ENCODE data around the gene PSMB7.

Gene PSMB7

DNA sequence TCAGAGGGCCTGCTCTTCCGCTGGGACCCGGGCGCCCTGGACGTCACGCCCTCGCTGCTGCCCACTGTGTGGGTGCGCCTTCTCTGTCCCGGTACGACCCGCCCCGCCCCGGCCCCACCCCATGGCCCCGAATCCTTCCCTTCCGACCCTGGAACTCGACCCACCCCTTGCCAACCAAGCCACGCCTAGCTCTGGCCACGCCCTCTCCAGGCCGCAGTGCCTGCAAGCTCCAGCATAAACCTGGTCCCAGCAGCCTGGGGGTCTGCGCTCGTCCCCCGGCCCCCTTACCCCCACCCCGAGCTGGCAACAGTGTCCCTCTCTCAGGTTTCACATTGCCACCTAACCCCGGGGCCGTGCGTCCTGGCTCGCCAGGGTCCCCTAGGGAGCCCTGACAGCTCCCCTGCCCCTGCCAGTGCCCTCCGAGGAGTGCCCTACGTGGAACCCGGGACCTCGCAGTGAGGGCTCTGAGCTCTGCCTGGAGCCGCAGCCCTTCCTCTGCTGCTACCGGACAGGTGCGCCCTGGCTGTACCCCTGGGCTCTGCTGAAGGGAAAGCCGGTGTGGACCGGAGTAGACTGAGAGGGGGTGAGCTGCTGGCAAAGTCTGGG is 38.4 kb upstream of the PSMB7 start:
- Histone ChIP-seq H3K79me2 (ENCODE audit: insufficient read depth, low read length) (no peaks in the 10 kb centered on the region), H3K4me2 (ENCODE audit: low read depth, low read length, poor library complexity, severe bottlenecking) (no peak overlapping the region), H2AFZ (ENCODE audit: low read length) (no peak overlapping the region), H3K36me3 (ENCODE audit: insufficient read depth, low read length) (no peaks in the 10 kb centered on the region), H3K9ac (ENCODE audit: low read depth, low read length, poor library complexity, severe bottlenecking) (no peak overlapping the region), H3K4me3 (ENCODE audit: low read length, poor library complexity, severe bottlenecking) (no peak overlapping the region), H3F3A (ENCODE audit: low read depth) (no peaks in the 10 kb centered on the region), H3K9me3 (ENCODE audit: insufficient read depth, low read depth, low read length) (no peaks in the 10 kb centered on the region), H3K4me1 (ENCODE audit: insufficient read depth, low read length, poor library complexity, severe bottlenecking) (no peaks in the 10 kb centered on the region), H3K27me3 (ENCODE audit: insufficient read depth, low read length, poor library complexity, severe bottlenecking) (no peaks in the 10 kb centered on the region), H4K20me1 (ENCODE audit: insufficient read depth, low read length, poor library complexity, severe bottlenecking) (no peaks in the 10 kb centered on the region), H3K9me2 (replicated peaks; ENCODE audit: low read depth, low read length) (no peaks in the 10 kb centered on the region)
- no peak for TF ChIP-seq EZH2phosphoT487 (IDR thresholded peaks at IDR 0.05; ENCODE audit: borderline replicate concordance)
- TF ChIP-seq, protein P1, sequence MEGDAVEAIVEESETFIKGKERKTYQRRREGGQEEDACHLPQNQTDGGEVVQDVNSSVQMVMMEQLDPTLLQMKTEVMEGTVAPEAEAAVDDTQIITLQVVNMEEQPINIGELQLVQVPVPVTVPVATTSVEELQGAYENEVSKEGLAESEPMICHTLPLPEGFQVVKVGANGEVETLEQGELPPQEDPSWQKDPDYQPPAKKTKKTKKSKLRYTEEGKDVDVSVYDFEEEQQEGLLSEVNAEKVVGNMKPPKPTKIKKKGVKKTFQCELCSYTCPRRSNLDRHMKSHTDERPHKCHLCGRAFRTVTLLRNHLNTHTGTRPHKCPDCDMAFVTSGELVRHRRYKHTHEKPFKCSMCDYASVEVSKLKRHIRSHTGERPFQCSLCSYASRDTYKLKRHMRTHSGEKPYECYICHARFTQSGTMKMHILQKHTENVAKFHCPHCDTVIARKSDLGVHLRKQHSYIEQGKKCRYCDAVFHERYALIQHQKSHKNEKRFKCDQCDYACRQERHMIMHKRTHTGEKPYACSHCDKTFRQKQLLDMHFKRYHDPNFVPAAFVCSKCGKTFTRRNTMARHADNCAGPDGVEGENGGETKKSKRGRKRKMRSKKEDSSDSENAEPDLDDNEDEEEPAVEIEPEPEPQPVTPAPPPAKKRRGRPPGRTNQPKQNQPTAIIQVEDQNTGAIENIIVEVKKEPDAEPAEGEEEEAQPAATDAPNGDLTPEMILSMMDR (conservative IDR thresholded peaks at IDR 0.05; ENCODE audit: low read length) = no peak

- TF ChIP-seq EZH2phosphoT487 (IDR thresholded peaks at IDR 0.05; ENCODE audit: borderline replicate concordance) = no peak
- TF ChIP-seq, protein P1 (conservative IDR thresholded peaks at IDR 0.05; ENCODE audit: low read length) = no peak
- no peak overlapping the region for H3K4me2 ChIP-seq (ENCODE audit: low read depth, low read length, poor library complexity, severe bottlenecking)
- H3K9me3 ChIP-seq (ENCODE audit: insufficient read depth, low read depth, low read length) = no peaks in the 10 kb centered on the region
- H3K27me3 ChIP-seq (ENCODE audit: insufficient read depth, low read length, poor library complexity, severe bottlenecking) = no peaks in the 10 kb centered on the region
- H4K20me1 ChIP-seq (ENCODE audit: insufficient read depth, low read length, poor library complexity, severe bottlenecking) = no peaks in the 10 kb centered on the region
- H3K4me3 ChIP-seq (ENCODE audit: low read length, poor library complexity, severe bottlenecking) = no peak overlapping the region
- no peak overlapping the region for H3K9ac ChIP-seq (ENCODE audit: low read depth, low read length, poor library complexity, severe bottlenecking)
- no peaks in the 10 kb centered on the region for H3K79me2 ChIP-seq (ENCODE audit: insufficient read depth, low read length)
- no peaks in the 10 kb centered on the region for H3K9me2 ChIP-seq (replicated peaks; ENCODE audit: low read depth, low read length)
- H3K4me1 ChIP-seq (ENCODE audit: insufficient read depth, low read length, poor library complexity, severe bottlenecking) = no peaks in the 10 kb centered on the region
- no peaks in the 10 kb centered on the region for H3K36me3 ChIP-seq (ENCODE audit: insufficient read depth, low read length)
- H3F3A ChIP-seq (ENCODE audit: low read depth) = no peaks in the 10 kb centered on the region
- no peak overlapping the region for H2AFZ ChIP-seq (ENCODE audit: low read length)
Observed at GRCh38 chr9:124452841-124453585, 37.8 kb upstream of the PSMB7 start.

- H3K27me3 ChIP-seq (ENCODE audit: insufficient read depth, low read length, poor library complexity, severe bottlenecking) = no peaks in the 10 kb centered on the region
Observed at GRCh38 chr9:124452326-124452725, 37.1 kb upstream of the PSMB7 start.

More at GRCh38 chr9:124452326-124452725, 37.1 kb upstream of the PSMB7 start:
- Histone ChIP-seq H3K4me3 (ENCODE audit: low read length, poor library complexity, severe bottlenecking) (no peak overlapping the region), H3F3A (ENCODE audit: low read depth) (no peaks in the 10 kb centered on the region), H3K36me3 (ENCODE audit: insufficient read depth, low read length) (no peaks in the 10 kb centered on the region), H2AFZ (ENCODE audit: low read length) (no peak overlapping the region), H3K79me2 (ENCODE audit: insufficient read depth, low read length) (no peaks in the 10 kb centered on the region), H3K9me3 (ENCODE audit: insufficient read depth, low read depth, low read length) (no peaks in the 10 kb centered on the region), H4K20me1 (ENCODE audit: insufficient read depth, low read length, poor library complexity, severe bottlenecking) (no peaks in the 10 kb centered on the region), H3K4me2 (ENCODE audit: low read depth, low read length, poor library complexity, severe bottlenecking) (no peak overlapping the region), H3K9ac (ENCODE audit: low read depth, low read length, poor library complexity, severe bottlenecking) (no peak overlapping the region), H3K4me1 (ENCODE audit: insufficient read depth, low read length, poor library complexity, severe bottlenecking) (no peaks in the 10 kb centered on the region), H3K9me2 (replicated peaks; ENCODE audit: low read depth, low read length) (no peaks in the 10 kb centered on the region)
- TF ChIP-seq EZH2phosphoT487 (IDR thresholded peaks at IDR 0.05; ENCODE audit: borderline replicate concordance) = no peak
- TF ChIP-seq, protein P1 (conservative IDR thresholded peaks at IDR 0.05; ENCODE audit: low read length) = no peak
